ENCODE results near the gene PLSCR3.

PLSCR3 gene

DNA sequence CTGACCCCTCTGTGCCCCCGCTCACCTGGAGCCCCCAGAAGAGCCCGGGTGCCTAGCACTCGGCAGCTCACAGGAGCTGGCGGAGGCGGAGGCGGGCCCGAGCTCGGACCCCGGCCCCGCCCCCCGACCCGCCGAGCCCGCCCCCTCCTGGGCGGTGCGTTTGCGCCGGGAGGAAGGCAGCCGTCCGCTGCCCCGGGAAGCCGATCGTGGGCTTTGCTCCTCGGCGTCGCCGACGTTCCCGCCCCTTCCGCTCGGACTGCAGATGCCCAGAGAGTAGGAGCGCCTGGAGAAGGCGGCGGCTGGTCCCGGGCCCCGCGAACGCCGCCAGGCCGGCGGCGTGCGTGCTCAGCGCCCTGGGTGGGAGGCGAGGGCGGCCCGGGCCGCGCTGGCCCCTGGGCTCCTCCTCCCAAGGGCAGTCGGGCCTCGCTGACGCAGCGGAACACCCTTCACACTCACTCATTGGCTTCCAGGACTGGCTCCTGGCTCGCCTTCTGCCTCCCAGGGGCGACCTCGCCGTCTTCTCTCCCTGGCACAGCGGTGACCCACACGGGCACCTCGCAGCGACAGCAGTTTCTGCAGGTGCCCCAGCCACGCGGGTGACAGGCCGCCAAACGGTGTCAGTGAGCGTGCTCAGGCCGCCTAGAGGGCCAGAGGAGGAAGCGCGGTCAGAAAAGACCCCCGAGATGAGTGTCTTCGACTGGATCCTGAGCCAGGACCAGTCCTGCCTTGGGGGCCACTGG is at the start of gene PLSCR3:
Gene PLSCR3 (minus strand): TSS at position 74 of the 740 bp plus-strand sequence. CDS start 415 bp downstream, outside the sequence.
- DNase-seq: no peak

DNA sequence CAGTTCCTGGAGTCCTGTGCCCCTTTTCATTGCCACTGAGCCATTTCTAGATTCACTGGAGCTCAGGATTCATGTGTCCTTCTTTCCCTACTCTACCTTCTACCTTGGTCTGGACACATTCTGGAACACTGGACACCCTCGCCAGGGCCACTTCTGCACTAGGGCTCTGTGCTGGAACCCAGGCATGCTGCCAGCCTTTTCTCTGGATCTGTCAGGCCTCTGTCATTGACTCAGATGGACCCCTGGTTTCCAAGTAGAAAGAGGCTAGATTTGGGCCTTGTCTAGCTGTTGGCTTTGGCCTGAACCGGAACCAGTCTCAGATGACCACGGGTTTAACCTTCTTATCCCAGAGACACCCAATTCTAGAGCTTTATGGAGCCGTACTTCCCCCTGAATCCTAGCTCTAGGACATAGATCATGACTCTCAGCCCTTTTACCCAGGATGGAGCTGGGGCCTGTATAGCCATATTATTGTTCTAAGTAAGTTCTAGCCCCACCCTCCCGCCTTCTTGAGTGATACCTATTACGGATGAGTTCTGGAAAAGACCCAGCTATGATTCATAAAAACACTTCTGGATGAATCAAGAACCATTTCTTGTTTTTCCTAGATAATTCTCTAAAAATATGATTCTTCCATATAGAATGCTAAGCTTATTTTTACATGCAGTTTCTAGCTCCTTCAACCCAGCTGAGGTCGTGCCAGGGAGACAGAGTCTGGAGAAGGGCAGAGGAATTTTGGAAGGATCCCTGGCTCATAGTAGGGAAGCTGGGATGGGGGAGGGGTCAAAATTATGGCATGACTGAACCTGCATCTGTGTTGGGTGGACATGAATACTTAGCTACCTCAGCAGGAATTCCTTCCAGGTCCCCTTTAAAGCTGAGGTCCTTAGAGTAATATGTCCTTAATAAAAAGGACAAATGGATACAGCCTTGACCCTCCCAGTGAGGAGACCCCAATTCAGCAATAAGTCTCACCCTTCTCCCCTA is 49.5 kb upstream of the PLSCR3 start:
- no peak for DNase-seq

DNA sequence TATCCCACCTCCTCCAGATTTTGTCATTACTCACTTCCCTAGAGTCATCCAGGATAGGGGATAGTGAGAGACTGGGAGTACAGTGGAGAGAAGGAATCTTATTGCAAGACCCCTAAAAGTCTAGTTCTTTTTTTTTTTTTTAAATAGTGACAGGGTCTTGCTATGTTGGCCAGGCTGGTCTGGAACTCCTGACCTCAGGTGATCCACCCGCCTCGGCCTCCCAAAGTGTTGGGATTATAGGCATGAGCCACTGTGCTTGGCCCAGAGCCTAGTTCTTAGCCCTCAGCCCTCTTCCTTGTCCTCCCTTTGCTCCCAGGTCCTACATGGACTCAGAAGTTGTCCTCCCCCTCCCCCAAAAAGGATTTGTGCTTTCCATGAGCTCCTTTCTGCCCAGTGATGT is 47.8 kb upstream of the PLSCR3 start:
- no peak for DNase-seq

DNA sequence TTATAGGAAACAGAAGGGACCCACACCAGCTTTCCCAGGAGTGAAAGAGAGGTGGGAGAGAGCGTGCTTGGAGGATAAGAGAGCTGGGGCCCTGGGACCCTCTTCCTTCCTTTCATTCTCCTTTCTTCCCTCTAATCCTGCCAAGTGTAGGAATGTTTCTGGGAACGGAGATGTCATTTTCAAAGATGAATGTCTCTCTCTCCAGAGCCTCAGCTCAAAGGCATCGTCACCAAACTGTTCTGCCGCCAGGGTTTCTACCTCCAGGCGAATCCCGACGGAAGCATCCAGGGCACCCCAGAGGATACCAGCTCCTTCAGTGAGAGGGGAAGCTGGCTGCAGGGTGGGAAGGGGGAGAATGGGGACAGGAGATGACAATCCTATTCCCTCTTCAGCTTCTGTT is 46.9 kb upstream of the PLSCR3 start:
- no peak for DNase-seq

DNA sequence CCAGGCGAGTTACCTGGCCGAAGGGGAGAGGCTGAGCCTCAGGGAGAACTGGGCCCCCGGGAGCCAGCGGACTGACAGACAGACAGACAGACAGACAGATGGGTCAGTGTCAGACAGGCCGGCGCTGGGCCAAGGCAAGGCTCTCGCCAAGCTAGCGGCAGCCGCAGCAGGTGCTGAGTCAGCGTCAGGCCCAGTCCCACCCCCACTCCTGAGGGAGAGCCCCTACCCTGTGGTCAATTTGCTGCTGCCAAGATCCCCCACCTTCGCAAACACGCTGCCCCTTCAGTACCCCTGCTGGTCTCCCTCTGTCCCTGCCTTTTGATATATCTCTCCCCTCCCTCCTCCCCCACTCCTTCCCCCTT is 46.5 kb upstream of the PLSCR3 start:
- no peak for DNase-seq

DNA sequence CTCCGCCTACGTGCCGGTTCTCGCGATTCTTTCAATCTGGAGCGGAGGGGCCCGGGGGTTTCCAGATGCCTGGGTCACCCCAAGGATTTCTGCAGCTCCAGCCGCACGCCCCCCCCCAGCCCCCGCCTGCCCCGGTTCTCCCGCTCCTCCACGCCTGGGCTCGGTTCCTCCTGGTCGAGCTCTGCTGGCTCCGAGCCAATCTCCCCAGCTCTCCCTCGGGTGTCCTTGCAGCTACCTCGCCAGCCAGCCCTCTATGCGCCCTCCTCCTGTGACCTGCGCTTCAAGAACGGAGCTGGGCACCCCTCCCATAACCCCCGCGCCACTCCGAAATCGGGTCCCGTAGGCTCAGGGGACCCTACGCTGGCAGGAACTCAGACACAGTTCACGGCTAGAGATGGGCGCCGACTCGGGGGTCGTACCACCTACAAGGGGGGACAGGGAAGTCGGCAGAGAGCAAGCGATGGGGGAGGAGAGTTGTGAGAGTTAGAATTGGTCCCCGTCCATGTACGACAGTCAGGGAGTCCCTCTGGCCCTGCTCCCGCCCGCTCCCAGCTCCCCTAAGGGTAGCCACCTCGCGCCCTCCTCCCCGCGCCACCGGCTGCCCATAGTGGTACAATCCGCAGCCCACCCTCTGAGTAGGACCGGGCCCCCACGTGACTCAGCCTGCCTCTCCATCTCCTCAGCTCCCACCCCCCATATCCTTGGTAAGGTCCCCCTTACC is 45.9 kb upstream of the PLSCR3 start:
- no peak for DNase-seq

DNA sequence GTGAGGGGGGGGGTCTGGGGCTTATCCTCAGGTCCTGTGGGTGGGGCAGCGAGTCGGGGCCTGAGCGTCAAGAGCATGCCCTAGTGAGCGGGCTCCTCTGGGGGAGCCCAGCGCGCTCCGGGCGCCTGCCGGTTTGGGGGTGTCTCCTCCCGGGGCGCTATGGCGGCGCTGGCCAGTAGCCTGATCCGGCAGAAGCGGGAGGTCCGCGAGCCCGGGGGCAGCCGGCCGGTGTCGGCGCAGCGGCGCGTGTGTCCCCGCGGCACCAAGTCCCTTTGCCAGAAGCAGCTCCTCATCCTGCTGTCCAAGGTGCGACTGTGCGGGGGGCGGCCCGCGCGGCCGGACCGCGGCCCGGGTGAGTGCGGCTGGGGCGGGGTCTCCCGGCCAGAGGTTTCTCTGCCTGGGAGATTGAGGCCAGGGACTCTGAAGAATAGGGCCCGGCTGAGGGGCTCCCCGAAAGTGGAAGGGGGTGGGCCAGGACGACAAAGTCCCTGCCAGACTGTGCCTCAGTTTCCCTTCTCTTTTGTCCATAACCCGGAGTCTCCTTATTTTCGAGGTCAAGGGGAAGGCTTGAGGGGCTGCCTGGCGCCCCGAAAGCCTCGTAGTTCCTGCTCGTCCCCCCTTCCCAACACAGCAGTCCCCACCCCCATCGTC is 45.3 kb upstream of the PLSCR3 start, which contains the start of gene FGF11:
Gene FGF11 (plus strand): TSS at position 51 of the 651 bp plus-strand sequence. CDS start 109 bp downstream, at position 160.
- DNase-seq: no peak

DNA sequence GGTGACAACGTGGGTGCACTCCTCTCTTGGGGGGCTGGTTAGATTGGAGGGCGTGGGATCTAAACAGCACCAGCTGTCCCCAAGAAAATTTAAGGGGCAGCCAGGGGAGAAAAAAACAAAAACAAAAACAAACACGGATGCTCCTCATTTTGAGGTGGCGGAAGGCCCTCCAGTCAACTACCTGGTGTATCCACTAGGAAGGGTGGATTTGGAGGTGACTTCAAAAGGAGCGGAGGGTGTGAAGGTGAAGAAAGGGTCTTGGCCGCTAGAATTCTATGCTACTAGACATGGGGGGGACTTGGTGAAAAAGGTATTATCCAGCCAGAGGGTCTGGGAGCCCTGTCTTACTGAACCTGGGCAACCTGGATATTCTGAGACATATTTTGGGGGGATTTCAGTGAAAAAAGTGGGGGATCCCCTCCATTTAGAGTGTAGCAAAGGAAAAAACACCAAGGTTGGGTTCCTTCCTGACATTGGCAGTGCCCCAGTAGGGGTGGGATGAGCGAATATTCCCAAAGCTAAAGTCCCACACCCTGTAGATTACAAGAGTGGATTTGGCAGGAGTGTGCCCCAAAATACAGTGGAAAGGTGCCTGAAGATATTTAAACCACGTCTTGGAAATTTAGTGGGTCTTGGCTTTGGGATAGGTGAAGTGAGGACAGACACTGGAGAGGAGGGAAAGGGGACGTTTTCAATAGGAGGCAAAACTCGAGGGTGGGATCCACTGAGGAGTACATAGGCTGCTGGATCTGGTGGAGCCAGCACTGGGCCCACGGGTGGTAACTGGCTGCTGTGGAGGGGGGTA is 44.5 kb upstream of the PLSCR3 start:
- DNase-seq: no peak

DNA sequence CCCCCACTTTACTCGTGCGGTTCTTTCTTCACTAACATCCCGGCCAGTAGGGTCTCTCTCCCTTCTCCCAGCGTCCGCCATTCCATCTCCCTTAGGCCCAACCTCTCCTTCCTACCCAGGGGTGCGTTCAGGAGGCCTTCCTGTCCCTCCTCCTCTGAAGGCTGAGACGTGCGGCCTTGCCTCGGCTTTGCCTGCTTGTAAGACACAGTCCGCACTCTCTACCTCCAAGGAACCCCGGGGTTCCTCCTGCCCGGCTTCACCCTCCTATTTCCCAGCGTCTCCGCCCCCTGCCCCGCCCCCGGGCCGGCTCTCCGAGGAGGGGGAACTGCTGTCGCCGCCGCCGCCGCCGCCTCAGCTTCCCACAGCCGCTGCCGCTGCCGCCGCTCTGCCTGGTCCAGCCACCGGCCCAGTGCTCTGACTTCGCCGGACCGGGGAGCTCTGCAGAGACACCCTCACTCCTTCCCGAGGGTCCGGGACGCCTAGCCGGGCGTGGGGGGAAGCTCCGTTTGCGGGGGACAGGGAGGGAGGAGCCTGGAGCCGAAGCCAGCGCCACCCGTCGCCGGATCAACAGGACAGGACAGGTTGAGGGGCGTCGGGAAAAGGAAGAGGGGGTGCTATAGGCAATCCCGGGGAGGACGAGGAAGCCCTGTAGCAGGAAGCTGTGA is 43.8 kb upstream of the PLSCR3 start:
- DNase-seq: no peak

DNA sequence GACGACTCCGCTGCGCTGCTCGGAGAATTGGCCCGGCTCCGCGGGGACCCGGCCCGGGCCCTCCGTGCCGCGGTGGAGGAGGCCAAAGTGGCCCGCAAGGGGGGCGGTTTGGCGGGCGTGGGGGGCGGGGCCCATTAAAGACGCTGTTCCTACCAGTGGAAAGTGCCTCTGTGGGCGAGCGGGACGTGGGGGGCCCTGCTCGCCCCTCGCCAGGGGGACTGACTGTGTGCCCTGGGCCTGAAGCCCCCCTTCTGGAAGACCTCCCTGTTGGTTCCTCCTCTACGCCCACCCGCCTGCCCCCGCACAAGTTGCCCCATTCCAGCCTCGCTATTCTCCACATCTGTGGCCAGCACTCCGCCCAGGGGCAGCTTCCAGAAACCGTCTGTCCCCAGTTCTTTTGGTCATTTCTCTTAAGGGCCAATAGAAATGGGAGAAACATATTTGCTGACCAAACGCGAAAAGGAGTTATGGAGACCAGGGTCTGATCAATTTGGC is 43.1 kb upstream of the PLSCR3 start:
- no peak for DNase-seq

DNA sequence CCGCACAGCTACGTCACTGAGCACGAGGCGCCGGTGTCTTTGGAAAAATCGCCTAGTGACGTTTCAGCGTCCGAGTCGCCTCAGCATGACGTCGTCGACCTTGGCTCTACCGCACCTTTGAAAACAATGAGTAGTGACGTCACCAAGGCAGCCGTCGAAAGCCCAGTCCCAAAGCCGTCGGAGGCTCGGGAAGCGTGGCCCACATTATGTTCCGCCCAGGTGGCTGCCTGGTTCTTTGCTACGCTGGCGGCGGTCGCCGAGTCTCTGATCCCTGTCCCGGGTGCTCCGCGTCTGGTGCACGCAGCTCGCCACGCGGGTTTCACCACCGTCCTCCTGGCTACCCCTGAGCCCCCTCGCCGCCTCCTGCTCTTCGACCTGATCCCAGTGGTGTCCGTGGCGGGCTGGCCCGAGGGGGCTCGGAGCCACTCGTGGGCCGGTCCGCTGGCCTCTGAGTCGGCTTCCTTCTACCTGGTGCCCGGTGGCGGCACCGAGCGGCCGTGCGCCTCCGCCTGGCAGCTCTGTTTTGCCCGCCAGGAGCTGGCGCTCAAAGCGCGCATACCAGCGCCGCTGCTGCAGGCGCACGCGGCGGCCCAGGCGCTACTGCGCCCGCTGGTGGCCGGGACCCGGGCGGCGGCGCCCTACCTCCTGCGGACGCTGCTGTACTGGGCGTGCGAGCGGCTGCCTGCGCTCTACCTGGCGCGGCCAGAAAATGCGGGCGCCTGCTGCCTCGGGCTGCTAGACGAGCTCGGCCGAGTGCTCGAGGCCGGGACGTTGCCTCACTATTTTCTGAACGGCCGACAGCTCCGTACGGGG is 42.4 kb upstream of the PLSCR3 start:
- DNase-seq: no peak

DNA sequence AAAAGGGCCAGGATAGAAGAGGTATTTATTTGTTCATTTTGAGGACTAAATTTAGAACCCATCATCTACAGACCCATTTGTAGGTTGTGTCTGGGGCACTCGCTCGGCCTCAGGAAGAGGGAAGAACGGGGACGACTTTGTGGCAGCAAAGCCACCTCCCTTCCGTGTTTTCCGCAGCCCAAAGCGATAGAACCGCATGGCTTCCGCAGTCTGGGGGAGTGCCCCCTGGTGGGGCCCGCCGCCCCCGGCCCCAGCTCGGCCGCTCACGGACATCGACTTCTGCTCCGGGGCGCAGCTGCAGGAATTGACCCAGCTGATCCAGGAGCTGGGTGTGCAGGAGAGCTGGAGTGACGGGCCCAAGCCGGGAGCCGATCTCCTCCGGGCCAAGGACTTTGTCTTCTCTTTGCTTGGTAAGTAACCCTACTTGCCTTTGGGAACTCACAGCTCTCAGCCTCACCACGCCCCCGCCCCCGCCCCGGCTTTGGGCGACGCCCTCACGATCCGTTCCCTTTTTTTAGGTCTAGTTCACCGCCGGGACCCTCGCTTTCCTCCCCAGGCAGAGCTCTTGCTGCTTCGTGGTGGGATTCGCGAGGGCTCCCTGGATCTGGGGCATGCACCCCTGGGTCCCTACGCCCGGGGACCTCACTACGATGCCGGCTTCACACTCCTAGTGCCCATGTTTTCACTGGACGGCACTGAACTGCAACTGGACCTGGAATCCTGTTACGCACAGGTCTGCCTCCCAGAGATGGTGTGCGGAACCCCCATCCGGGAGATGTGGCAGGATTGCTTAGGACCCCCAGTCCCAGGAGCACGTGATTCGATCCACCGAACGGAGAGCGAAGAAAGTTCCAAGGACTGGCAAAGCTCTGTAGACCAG is 41.6 kb upstream of the PLSCR3 start:
- no peak for DNase-seq

DNA sequence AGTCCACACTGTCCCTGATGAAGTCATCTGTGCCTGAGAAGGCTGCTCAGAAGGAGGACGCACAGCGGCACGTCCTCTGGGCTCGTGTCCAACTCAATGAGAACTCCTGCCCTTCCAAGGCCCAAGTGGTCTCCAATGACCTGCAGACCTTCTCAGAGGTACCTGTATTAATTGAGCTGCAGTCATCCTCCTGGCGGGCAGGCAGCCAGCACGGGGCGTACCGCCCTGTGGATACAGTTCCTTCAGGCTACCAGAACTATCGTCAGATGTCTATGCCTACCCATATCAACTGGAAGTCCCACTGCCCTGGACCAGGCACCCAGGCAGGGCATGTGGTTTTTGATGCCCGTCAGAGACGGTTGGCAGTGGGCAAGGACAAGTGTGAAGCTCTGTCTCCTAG is 38.0 kb upstream of the PLSCR3 start:
- no peak for DNase-seq

DNA sequence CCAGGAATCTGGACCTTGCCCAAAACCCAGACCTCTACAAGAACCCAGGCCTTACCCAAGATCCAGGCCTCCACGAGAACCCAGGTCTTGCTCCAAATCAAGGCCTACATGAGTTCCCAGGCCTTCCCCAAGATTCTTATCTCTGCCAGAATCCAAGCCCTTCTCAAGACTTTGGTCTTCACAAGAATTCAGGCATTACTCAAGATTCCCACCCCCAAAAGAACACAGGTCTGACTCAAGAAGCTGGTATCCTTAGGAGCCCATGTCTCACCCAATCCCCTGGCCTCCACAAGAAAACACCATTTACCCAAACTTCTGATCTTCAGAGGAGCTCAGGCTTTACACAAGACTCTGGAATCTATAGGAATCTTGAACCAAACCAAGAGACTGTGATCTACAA is 36.9 kb upstream of the PLSCR3 start:
- no peak for DNase-seq

DNA sequence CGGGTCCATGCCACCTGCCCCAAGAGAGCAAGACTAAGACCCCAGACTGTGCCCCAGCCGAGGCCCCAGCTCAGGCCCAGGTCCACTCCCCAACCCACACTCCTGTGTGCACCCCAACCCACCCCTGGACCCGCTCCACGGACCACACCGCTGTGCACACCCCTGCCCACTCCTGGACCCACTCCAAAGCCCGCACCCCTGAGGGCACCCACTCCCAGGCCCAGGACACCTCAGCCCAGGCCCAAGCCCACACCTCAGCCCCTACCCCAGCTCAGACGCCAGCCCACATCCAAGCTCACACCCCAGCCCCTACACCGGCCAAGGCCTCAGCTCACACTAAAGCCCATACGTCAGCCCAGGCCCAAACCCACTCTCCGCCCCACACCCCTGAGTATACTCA is 35.4 kb upstream of the PLSCR3 start:
- no peak for DNase-seq

DNA sequence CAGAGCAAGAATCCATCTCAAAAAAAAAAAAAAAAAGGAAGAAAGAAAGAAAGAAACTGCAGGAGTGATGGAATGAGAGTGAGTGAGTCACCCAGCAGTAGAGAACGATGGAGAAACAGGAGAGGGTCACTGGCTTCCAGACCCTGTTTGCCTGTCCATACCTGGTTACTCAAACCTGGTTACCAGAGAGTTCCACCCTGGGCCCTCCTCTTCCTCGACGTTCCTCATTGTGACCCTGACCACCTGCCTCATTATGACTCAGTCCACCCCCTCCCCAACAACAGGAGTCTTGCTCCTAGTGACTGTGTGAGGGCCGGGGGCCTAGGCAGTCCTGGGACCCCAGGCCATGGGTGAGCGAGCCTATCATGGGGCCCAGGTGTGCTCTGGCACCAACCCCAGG is 34.2 kb upstream of the PLSCR3 start, which contains the start of gene SPEM3:
Gene SPEM3 (plus strand): TSS at position 301 of the 400 bp plus-strand sequence. CDS start 46 bp downstream, at position 347.
- no peak for DNase-seq

DNA sequence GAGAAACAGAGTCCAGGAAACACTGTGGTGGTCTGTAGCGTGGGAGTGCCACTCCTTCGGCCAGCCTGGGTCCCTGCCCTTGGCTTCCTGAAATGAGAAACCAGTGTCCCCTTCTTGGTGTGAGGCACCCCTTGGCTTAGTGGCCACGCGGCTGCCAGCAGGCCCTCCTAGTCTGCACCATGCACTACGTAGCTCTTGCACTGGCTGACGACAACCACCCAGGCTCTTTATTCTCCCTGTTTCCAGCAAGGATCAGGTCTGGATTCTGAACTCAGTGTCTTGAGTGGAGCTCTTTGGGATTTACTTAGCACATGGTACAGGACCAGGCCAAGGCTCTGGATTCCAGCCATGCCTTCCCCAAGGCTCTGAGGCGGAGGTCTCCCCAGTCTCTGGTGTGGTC is 33.2 kb upstream of the PLSCR3 start:
- no peak for DNase-seq

DNA sequence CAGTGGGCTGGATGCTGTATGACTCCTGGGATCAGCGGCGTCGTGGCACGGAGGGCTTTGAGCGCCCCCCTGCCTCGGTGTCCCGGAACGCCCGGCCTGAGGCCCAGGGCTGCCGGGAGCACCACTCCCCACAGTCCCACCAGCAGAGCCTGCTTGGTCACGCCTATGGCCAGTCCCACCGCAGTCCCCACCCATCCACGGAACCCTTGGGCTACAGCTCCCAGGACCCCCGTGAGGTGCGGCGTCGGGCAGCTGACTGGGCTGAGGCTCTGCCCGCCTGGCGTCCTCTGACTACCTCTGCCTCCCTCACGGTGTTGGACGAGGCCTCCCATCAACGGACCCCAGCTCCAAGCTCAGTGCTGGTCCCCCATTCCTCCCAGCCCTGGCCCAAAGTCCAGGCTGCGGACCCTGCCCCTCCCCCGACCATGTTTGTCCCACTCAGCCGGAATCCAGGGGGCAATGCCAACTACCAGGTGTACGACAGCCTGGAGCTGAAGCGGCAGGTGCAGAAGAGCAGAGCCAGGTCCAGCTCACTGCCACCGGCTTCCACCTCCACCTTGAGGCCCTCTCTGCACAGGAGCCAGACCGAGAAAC is 32.7 kb upstream of the PLSCR3 start:
- no peak for DNase-seq
